Neural crest cell (in vitro differentiated cells): Measurements from ENCODE around the gene ZNF410. TPM values are rescaled to one million over a fixed set of nuclear protein-coding genes. Genes with fewer than 3 reads are reported as not detected.
"Not testable (repeated sequence)": the region's sequence is repeated elsewhere in the genome, so short reads cannot be mapped to it uniquely, and the experiment has no call there.

Experiments
- DNase-seq: peaks from one replicate; pipeline ENCODE4 v3.0.0; 2021; ENCODE audit warnings: low read depth, mixed read lengths, low spot score
- H3K27ac Mint-ChIP-seq: one replicate; pipeline ENCODE4 v1.8.0; 2021; ENCODE audit warnings: mild to moderate bottlenecking, mixed read lengths; ENCODE audit not compliant: unreplicated experiment
- H3K27me3 Mint-ChIP-seq: 2 replicates; pipeline ENCODE4 v1.8.0; 2021; ENCODE audit warnings: low read depth, mild to moderate bottlenecking, mixed read lengths
- H3K36me3 Mint-ChIP-seq: 2 replicates; pipeline ENCODE4 v1.8.0; 2021; ENCODE audit warnings: low read depth, mild to moderate bottlenecking, mixed read lengths
- H3K4me1 Mint-ChIP-seq: 2 replicates; pipeline ENCODE4 v1.8.0; 2021; ENCODE audit warnings: mixed read lengths
- H3K4me3 Mint-ChIP-seq: one replicate; pipeline ENCODE4 v1.8.0; 2021; ENCODE audit warnings: mild to moderate bottlenecking, mixed read lengths
- H3K9me3 Mint-ChIP-seq: 2 replicates; pipeline ENCODE4 v1.8.0; 2021; ENCODE audit warnings: mixed read lengths
- CTCF ChIP-seq: fragments of 200-600 bp; sonication (generic); conservative IDR thresholded peaks from 2 replicates; pipeline ENCODE4 v1.5.0; 2021; ENCODE audit warnings: antibody characterized with exemption, mild to moderate bottlenecking
- long read RNA-seq: library from polyadenylated mRNA; unstranded; transcript quantifications from one replicate; pipeline ENCODE4 v2.0.0, GENCODE V29; 2020
- total RNA-seq: library from RNA; stranded (reverse); gene quantifications from 2 replicates; pipeline ENCODE4 v1.2.1, GENCODE V29; 2021

The ZNF410 gene
- 50.5 and 53.0 TPM in 2 replicates for total RNA-seq
- long read RNA-seq, transcript ZNF410-201 (11 exons, 2,293 nt), result minor isoform, 68 of 427 reads
- long read RNA-seq, transcript ZNF410-211 (12 exons, 2,601 nt), result major isoform, 243 of 427 reads
- long read RNA-seq, transcript ZNF410-217 (12 exons, 1,961 nt), result minor isoform, 11 of 427 reads
- long read RNA-seq, partial matches to known transcripts, result 23 of 427 reads
- long read RNA-seq, other reads (novel, unspliced or antisense), result 81 of 427 reads

GRCh38 chr14:73886449-73887317 is at the start of gene ZNF410:
Gene ZNF410 (plus strand): TSS chr14:73886859. CDS start chr14:73892176, 5,317 bp downstream.
- H3K27ac Mint-ChIP-seq, result peak within 1 kb of the TSS; percentile 96
- no peak for TF ChIP-seq CTCF

GRCh38 chr14:73838293-73839034 is 48.2 kb upstream of the ZNF410 start:
- peaks cover 13% of the 10 kb centered on the region for H3K4me1 Mint-ChIP-seq
- not testable (repeated sequence) for H3K27ac Mint-ChIP-seq, H3K36me3 Mint-ChIP-seq, DNase-seq, H3K9me3 Mint-ChIP-seq, H3K4me3 Mint-ChIP-seq, H3K27me3 Mint-ChIP-seq

More at GRCh38 chr14:73886449-73887317, at the start of gene ZNF410:
- peak within 1 kb of the TSS; percentile 96 for H3K4me3 Mint-ChIP-seq
- peak; percentile 76 for DNase-seq
- H3K9me3 Mint-ChIP-seq, result no peaks in the 10 kb centered on the region
- H3K36me3 Mint-ChIP-seq, result no peaks in the 10 kb centered on the region
- no peaks in the 10 kb centered on the region for H3K27me3 Mint-ChIP-seq
- peaks cover 42% of the 10 kb centered on the region for H3K4me1 Mint-ChIP-seq

- no peaks in the 10 kb centered on the region for H3K4me1 Mint-ChIP-seq
- no peaks in the 10 kb centered on the region for H3K27me3 Mint-ChIP-seq
- H3K36me3 Mint-ChIP-seq, result no peaks in the 10 kb centered on the region
- DNase-seq, result no peak
- no peaks in the 10 kb centered on the region for H3K9me3 Mint-ChIP-seq
- TF ChIP-seq CTCF, result no peak
- H3K27ac Mint-ChIP-seq, result no peak overlapping the region
- no peak overlapping the region for H3K4me3 Mint-ChIP-seq
These were observed 44.5 kb upstream of the ZNF410 start for GRCh38 chr14:73842201-73842600.

- TF ChIP-seq CTCF, result no peak
- no peaks in the 10 kb centered on the region for H3K36me3 Mint-ChIP-seq
- no peak overlapping the region for H3K4me3 Mint-ChIP-seq
- no peaks in the 10 kb centered on the region for H3K27me3 Mint-ChIP-seq
- no peaks in the 10 kb centered on the region for H3K9me3 Mint-ChIP-seq
- H3K4me1 Mint-ChIP-seq, result no peaks in the 10 kb centered on the region
- H3K27ac Mint-ChIP-seq, result no peak overlapping the region
- DNase-seq, result no peak
These were observed 43.8 kb upstream of the ZNF410 start for GRCh38 chr14:73842851-73843250.

GRCh38 chr14:73843296-73843695 is 43.4 kb upstream of the ZNF410 start:
- DNase-seq, result no peak
- H3K4me1 Mint-ChIP-seq, result no peaks in the 10 kb centered on the region
- H3K9me3 Mint-ChIP-seq, result no peaks in the 10 kb centered on the region
- TF ChIP-seq CTCF, result no peak
- no peak overlapping the region for H3K4me3 Mint-ChIP-seq
- no peak overlapping the region for H3K27ac Mint-ChIP-seq
- no peaks in the 10 kb centered on the region for H3K27me3 Mint-ChIP-seq
- H3K36me3 Mint-ChIP-seq, result no peaks in the 10 kb centered on the region
